GM18508 (cell line): ENCODE results near the gene NVL.
"Not testable (repeated sequence)": the region's sequence is repeated elsewhere in the genome, so short reads cannot be mapped to it uniquely, and the experiment has no call there.

ENCODE experiments used
- ATAC-seq: cut with Tn5 transposase; IDR thresholded peaks from one replicate; pipeline ENCODE4 v1.9.1; 2021; ENCODE audit warnings: moderate number of reproducible peaks; ENCODE audit not compliant: insufficient read depth, unreplicated experiment

NVL gene

DNA sequence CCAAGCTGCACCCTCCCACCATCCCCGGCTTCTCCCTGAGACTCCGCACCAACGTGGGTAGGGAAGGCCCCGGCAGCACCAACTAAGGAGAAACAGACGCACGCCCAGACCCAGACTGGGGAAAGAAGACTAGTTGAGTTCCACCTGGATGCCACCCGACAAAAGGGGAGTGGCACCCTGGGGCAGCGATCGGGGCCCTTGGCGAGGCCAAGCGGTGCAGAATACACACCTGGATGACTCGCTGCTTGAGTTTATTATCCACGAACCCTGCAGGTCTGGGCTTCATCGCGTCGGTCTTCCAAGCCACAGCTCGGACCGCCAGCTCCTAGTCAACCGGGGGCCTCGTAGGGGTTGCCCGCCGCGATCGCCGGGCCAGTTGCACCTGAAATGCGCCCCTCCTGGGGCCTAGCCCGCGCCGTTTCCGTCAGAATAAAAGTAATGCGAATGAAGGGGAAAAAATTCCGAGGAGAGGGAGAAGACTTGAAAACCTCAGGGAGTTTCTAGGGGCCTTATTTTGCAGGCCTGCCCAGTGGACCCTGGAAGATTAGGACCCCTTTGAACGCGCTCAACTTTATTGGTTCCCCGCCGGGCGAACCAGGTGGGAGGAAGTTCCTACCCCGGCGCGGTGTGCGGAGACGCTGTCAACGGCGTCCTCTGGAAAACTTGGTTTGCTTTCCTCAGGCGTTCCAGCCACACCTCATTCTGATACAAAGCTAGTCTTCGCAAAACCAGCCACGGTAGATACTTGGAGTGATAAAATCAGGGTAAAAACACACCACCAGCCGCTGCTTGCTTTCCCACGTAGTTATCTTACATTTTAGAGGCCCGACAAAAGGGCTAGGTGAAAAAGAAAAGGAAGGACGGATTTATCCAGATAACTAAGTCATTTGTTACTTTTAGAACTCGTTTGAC lies at the start of gene NVL:
Gene NVL, minus strand, starts transcription at position 331 of the 912 bp plus-strand sequence. Its CDS starts 45 bp downstream, at position 286.
- ATAC-seq, result peak; percentile 43

DNA sequence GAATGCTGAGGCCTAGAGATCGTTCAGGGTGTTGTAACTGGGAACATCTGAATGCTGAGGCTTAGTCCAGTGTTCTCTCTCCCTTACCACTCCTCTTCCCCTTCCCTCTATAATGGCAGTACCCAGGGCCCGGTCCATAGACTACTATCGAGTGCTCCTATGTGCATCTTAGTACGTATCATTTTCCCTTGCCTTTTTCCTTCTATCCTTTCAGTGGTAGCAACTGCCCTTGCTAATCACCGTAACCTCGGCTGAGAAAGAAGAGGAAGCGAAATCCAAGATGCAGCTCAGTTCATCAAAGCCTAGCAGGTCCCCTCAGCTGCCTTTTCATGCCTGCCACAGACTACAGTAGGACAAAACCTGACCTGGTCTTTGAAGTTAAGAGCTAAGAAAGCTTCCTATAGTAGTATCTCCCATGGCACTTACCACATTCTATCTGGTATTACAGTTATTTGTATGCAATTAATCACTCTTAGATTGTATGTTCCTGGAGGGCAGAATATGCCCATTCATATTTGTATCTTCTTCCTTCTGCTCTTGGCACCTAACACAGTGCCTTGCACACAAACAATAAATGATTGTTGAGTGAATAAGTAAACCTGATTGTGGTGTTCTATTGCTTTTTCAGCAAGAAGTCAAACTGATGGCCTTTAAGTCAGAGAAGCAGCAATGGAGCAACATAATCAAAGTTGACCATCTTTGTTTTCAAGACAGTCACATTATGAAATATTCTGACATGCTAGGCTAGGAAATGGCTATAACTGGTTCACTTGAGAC lies 49.1 kb upstream of the NVL start:
- no peak for ATAC-seq

DNA sequence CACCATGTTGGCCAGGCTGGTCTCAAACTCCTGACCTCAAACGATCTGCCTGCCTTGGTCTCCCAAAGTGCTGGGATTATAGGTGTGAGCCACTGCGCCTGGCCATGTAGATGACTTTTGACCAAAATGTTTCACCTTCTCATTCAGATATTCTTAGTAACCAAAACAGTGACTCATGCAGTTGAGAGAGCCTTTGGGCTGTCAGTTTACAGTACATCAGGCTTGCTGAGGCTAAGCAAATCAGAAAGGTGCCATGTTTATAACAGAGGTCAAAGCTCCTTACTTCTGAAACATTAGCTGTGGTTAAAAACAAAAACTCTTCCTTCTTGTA lies 47.7 kb upstream of the NVL start:
- no peak for ATAC-seq

DNA sequence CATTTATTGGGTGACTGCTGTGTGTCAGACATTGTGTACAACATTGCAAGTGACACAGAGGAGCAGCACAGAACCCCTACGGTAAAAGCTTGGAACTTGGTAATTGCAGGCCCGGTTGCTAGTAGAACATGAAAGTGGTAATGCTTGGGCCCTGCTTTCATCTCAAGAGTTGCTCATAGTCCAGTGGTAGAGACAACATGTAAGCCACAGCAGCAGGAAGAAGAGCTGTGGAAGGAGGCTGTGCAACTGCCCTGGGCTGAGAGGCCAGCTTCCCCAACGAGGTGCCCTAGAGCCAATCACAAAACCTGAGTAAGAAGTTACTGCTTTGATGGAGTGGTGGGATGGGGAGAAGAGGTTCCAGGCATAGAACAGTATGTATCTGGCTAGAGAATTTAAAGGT lies 45.1 kb upstream of the NVL start:
- no peak for ATAC-seq

DNA sequence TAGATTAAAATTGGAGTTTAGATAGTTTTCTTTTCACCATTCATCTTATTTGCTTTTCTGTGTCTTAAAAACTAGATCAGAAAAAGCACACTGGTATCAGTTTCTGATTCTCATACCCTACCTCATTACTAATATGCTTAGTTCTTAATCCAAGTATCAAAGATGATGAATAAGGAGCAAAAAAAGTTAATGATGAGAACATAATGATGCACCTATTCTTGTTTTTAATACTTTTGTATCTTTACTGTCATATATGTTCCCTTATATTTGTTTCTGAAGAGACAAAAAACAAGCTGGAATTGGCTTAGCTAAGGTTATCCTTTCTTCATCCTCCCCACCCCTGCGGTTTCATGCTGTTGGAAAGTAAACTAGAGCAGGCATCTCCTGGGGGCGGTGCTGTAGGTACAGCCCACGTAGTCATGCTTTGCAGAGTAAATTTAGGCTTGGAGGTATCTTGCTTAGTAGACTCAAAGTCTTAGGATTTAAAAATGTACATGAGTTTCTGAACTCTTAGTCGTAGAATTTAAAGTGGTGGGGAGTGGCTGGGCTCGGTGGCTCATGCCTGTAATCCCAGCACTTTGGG lies 43.1 kb upstream of the NVL start:
- ATAC-seq, result no peak

DNA sequence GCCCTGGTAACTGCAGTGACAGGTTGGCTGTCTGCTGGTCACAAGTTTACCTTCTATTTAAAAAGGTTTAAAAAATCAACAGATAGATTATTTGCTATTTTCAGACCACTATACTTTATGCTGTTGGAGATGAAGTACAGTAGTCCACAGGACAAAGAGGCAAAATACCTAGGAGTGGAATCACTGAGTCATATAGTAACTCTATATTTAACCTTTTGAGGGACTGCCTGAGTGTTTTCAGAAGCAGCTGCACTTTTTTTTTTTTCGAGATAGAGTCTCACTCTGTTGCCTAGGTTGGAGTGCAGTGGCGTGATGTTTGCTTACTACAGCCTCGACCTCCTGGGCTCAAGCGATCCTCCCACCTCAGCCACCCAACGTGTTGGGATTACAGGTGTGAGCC lies 38.4 kb upstream of the NVL start:
- ATAC-seq, result peak; percentile 51

DNA sequence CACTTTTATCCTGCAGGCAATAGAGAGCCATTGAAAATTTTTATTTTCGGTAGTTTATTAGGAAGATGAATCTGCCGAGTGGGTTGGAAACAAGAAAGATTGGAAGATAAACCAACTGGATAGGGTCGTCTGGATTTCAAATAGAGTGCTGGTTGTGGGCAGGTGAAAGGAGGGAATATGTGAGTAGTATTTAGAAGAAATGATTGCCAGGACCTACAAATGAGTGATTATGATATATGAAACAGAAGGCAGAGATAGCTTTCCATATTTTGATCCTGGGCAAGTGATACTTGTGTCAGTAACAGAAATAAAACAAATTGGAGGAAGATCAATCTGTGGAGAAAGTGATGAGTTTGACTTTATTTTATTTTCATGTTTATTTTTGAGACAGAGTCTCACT lies 29.2 kb upstream of the NVL start:
- ATAC-seq, result no peak

DNA sequence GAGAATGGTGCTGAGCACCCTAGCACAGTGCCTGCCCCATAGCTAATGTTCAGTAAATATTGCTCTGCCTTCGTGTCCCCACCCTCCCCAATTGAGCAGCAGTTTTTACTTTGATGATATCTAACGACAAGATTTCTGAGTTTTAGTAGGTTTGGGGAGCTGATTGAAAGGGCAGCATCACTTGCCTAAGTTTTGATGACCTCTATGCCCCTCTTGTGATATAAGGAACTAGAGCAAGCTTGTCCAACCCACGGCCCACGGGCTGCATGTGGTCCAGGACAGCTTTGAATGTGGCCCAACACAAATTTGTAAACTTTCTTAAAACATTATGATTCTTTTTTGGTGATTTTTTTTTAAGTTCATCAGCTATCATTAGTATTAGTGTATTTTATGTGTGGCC lies 28.3 kb upstream of the NVL start:
- ATAC-seq, result no peak

DNA sequence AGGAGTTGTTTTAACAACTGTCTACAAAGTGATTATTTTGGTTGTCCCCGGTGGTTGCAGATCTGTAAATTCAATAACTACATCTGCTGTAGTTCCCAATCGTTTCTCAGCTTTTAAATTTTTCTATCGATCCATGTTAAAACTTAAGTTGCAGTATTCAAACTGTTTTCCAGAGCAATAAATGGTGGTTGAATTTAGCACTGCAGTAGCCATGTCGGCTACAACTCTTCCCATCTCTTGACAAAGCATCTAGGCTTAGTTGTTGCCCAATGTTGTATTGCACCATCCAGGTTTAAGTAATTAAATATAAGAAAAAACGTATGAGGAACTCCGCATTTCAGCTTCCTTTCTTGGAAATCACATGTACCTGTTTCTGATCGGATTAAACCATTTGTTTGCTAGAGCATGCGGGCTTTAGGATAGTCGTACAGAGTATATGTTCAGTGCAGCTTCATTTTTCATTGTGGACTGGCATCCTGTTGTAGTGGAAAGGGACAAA lies 27.7 kb upstream of the NVL start:
- ATAC-seq, result no peak

DNA sequence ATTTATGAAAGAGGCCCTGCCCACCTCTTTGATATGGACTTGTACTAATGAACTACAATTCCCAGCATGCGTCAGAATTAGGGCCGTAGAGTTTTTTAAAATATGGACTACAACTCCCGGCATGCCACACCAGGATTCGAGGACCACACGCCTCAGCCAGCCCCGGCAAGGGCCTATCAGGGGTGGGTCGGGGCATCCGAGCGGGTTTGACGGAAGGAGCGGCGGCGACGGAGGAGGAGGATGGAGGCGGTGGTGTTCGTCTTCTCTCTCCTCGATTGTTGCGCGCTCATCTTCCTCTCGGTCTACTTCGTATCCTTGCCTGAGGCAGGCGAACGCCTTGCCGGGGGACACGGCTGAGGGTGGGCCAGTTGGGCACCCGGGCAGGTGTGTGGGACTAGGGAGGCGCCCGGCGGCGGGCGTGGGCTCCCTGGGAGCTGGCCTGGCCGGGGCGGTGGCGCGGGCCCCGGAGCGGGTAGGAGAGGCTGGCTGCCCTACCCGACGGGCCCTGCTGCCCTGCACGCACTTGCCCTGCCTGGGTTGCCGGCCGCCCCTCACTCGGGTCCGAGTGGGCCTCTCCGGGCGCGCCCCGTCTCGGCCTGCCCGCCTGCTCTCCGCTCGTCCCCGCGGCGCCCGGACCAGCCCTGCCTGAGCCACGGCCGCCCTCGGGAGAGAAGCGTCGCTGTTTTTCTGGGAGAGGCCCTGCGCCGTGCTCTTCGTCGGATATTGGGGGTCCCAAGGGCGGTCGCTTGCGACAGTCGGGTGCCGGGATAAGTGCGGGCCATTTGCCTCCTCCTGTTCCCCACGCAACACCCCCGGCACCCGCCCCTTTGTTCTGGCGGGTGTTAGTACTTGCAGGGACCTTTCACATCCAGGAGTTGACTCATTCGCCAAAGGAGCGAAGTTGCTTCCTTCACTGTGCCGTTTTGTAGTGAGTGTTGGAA lies 27.0 kb upstream of the NVL start, which contains the start of gene CNIH4:
Gene CNIH4, plus strand, starts transcription at position 195 of the 941 bp plus-strand sequence. Its CDS starts 46 bp downstream, at position 241.
- ATAC-seq, result peak; percentile 92

DNA sequence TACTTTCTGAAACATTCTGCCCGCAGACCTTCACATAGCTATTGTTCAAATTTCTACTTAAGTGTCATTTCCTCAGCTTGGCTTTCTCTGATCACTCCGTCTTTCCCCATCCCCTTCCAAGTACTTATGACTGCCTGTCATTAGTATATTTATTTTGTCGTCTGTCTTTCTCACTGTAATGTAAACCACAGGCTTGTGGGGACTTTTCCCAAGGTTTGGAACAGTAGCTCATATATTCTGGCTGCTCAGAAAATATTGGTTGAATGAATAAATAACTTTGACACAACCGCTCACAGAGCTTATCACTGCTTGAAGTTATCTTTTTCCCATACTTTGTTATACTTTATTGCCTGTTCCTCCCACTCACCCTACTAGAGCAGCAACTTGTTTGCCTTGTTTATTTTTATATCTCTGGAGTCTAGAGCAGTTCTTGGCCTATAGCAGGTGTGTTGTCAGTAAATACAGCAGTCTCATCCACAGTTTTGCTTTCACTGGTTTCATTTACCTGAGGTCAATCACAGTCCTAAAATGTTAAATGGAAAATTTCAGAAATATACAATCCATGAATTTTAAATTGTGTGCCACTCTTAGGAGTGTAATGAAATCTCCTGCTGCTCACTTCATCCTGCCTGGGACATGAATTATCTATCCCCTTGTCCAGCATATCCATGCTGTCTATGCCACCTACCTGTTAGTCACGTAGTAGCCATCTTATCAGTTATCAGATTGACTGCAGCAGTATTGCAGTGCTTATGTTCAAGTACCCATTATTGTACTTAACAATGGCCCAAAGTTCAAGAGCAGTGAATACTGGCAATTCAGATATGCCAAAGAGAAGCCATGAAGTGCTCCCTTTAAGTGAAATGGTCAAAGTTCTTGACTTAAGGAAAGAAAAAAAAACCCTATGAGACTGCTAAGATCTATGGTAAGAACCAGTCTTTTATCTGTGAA lies 24.3 kb upstream of the NVL start:
- no peak for ATAC-seq

DNA sequence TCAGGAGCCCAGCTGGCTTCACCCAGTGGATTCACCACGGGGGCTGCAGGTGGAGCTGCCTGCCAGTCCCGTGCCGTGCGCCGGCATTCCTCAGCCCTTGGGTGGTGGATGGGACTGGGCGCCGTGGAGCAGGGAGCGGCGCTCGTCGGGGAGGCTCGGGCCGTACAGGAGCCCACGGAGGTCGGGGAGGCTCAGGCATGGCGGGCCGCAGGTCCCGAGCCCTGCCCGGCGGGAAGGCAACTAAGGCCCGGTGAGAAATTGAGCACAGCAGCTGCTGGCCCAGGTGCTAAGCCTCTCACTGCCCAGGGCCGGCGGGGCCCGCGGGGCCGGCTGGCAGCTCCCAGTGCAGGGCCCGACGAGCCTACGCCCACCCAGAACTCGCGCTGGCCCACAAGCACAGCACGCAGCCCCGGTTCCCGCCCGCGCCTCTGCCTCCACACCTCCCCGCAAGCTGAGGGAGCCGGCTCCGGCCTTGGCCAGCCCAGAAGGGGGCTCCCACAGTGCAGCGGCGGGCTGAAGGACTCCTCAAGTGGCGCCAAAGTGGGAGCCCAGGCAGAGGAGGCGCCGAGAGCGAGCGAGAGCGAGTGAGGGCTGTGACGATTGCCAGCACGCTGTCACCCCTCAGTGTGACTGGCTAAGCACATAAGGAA lies 22.6 kb upstream of the NVL start:
- ATAC-seq, result not testable (repeated sequence)

DNA sequence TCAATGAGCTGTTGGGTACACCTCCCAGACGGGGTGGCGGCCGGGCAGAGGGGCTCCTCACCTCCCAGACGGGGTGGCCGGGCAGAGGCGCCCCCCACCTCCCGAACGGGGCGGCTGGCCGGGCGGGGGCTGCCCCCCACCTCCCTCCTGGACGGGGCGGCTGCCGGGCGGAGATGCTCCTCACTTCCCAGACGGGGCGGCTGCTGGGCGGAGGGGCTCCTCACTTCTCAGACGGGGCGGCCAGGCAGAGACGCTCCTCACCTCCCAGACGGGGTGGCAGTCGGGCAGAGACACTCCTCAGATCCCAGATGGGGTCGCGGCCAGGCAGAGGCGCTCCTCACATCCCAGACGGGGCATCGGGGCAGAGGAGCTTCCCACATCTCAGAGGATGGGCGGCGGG lies 19.7 kb upstream of the NVL start:
- not testable (repeated sequence) for ATAC-seq

DNA sequence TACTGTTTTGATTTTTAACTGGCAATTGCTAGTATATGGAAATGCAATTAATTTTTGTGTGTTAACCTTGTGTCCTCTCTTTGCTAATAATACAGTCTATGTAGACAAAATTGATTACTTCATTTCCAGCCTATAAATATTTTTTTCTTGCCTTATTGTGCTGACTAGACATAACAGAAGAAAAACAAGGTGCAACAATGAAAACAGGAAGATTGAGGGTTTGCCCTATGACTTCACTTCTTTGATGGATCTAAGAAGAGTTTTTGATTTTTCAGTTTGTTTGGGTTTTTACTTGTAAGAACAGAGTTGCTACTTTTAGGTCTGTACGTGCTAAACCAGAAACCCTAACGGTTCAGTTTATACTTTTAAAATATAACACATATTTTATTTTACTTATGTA lies 18.2 kb upstream of the NVL start:
- no peak for ATAC-seq

DNA sequence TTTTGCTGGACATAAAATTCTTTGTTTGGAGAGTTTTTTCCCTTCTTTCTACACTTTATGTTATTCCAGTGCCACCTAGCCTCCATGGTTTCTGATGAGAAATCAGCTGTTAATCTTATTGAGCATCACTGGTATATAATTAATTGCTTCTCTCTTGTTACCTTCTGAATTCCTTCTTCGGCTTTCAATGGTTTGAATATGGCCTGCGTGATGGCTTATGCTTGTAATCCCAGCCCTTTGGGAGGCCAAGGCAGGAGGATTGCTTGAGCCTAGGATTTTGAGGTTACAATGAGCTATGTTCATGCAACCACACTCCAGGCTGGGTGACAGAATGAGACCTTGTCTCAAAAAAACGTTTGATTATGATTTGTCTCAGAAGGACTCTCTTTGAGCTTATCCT lies 13.7 kb upstream of the NVL start:
- ATAC-seq, result no peak

DNA sequence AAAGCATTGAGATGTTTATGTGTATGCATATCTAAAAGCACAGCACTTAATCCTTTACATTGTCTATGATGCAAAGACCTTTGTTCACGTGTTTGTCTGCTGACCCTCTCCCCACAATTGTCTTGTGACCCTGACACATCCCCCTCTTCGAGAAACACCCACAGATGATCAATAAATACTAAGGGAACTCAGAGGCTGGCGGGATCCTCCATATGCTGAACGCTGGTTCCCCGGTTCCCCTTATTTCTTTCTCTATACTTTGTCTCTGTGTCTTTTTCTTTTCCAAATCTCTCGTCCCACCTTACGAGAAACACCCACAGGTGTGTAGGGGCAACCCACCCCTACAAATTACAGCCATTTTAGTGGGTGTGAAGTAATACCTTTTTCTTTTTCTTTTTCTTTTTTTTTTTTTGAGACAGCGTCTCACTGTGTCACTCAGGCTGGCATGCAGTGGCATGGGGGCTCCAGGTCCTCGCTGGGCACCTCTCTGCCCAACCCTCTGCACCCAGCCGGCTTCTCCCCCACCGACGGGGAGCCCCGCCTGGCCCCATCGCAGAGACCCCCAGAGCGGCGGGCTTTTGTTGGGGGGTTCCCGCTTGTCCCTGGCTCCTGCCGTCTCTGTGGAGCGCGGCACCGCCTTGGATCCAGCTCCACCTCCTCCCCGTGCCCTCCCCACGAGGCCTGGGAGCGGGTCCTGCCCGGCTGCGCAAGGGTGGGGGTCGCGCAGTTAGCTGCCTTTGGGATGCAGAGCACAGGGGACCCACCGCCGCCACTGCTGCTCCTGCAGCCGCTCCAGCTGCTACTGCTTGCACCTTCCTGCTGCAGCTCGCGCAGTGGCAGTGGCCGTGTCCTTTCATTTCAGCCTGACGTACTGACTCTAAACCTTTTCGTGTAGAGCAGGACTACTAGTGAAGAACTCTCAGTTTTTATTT lies 10.7 kb upstream of the NVL start:
- ATAC-seq, result not testable (repeated sequence)

DNA sequence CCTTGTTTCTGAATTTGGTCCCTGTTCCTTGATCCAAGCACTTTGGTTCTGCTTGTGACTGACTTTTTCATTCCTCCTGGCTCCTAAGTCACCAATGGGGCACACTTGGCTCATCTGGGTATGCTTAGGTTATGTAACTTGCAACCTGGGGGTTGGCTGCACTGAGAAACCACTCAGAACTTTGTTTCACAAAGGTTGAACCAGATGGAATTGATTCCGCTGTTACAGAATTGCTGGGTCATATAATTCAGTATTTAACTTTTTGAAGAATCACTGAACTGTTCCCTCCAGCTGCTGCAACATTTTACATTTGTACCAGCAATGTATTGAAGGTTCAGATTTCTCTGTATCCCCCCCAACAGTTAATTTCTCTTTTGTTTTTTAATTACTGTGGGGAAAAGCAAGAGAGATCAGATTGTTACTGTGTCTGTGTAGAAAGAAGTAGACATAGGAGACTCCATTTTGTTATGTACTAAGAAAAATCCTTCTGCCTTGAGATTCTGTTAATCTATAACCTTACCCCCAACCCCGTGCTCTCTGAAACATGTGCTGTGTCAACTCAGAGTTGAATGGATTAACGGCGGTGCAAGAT lies 9.6 kb upstream of the NVL start:
- no peak for ATAC-seq
